OCI-LY7 (cell line): ENCODE measurements around the gene RAPGEF2. TPM values are rescaled to one million over a fixed set of nuclear protein-coding genes. Genes with fewer than 3 reads are reported as not detected.

Experiments
- BruUV-seq: library from RNA; stranded (reverse); fragments of 400-500 nt; replicated peaks from 2 replicates; lab custom pipeline; 2021; lab: Mats Ljungman, UMichigan
- CTCF ChIA-PET: fragments of 300-600 bp; sonication (Branson Sonifier 250); formaldehyde crosslinking; loops from one replicate; lab custom pipeline; 2022; ENCODE audit warnings: antibody characterized with exemption; ENCODE audit not compliant: unreplicated experiment; lab: Charles Lee
- POLR2A ChIA-PET: fragments of 300-600 bp; sonication (Branson Sonifier 250); formaldehyde crosslinking; loops from one replicate; lab custom pipeline; 2022; ENCODE audit warnings: antibody characterized with exemption; lab: Charles Lee
- DNase-seq: peaks from one replicate; pipeline ENCODE4 v3.0.0-alpha.2; 2015; ENCODE audit warnings: low spot score
- H2AFZ ChIP-seq: fragments of 200-600 bp; sonication (generic), shearing (Covaris generic); 2 replicates; pipeline ENCODE4 v1.6.1; 2014; ENCODE audit warnings: mild to moderate bottlenecking, antibody characterized with exemption, low read length, moderate library complexity
- H3K27ac ChIP-seq: fragments of 200-600 bp; sonication (generic); 2 replicates; pipeline ENCODE4 v1.5.1; 2014; ENCODE audit warnings: mixed run types, low read depth, mild to moderate bottlenecking, moderate library complexity, low read length, inconsistent platforms; ENCODE audit not compliant: poor library complexity, severe bottlenecking
- H3K36me3 ChIP-seq: fragments of 200-600 bp; sonication (generic); 2 replicates; pipeline ENCODE4 v1.6.1; 2014; ENCODE audit warnings: mild to moderate bottlenecking, antibody characterized with exemption, low read length, moderate library complexity, mixed read lengths; ENCODE audit not compliant: insufficient read depth
- H3K4me1 ChIP-seq: fragments of 200-600 bp; sonication (generic); 2 replicates; pipeline ENCODE4 v1.5.1; 2014; ENCODE audit warnings: mild to moderate bottlenecking, low read length; ENCODE audit not compliant: insufficient read depth, poor library complexity, severe bottlenecking
- H3K4me2 ChIP-seq: fragments of 200-600 bp; sonication (generic); 2 replicates; pipeline ENCODE4 v1.6.1; 2014; ENCODE audit warnings: mild to moderate bottlenecking, low read length
- H3K4me3 ChIP-seq: fragments of 200-600 bp; sonication (generic); 2 replicates; pipeline ENCODE4 v1.5.1; 2014; ENCODE audit warnings: mild to moderate bottlenecking, low read depth, low read length; ENCODE audit not compliant: poor library complexity, severe bottlenecking
- H3K79me2 ChIP-seq: fragments of 200-600 bp; sonication (generic); 2 replicates; pipeline ENCODE4 v1.6.1; 2016; ENCODE audit warnings: low read depth, mild to moderate bottlenecking, low read length, moderate library complexity, mixed read lengths; ENCODE audit not compliant: insufficient read depth
- H3K9me2 ChIP-seq: fragments of 200-600 bp; sonication (generic); 2 replicates; pipeline ENCODE4 v1.6.1; 2016; ENCODE audit warnings: mild to moderate bottlenecking, low read length, mixed read lengths; ENCODE audit not compliant: insufficient read depth
- H3K9me3 ChIP-seq: fragments of 200-600 bp; sonication (generic); 2 replicates; pipeline ENCODE4 v1.6.1; 2014; ENCODE audit warnings: mild to moderate bottlenecking, mixed run types, low read length, mixed read lengths
- H4K20me1 ChIP-seq: fragments of 200-600 bp; sonication (generic); 2 replicates; pipeline ENCODE4 v1.6.1; 2014; ENCODE audit warnings: mild to moderate bottlenecking, antibody characterized with exemption, low read length, moderate library complexity, mixed read lengths; ENCODE audit not compliant: insufficient read depth
- EZH2phosphoT487 ChIP-seq: fragments of 200-600 bp; sonication (generic); IDR thresholded peaks from 2 replicates; pipeline ENCODE4 v1.6.1; 2018; ENCODE audit warnings: low read depth, borderline replicate concordance, mild to moderate bottlenecking, mixed run types, antibody characterized with exemption, low read length, moderate library complexity, mixed read lengths
- intact Hi-C: fragments of 100-400 bp; cut with micrococcal nuclease; formaldehyde crosslinking; loops from one replicate; pipeline ENCODE4 v1.10.0; 2022; ENCODE audit not compliant: unreplicated experiment
- total RNA-seq, 2 experiments: library from RNA; depleted of rRNA in 1 of 2; stranded (reverse); fragments of >200 nt in 1 of 2; shearing (Covaris generic) in 1 of 2; gene quantifications; 2 replicates each; pipeline ENCODE4 v1.2.3, GENCODE V29; 2014 to 2022
- TF ChIP-seq, protein P1 (sequence below): fragments of 200-600 bp; sonication (generic); conservative IDR thresholded peaks from 2 replicates; pipeline ENCODE4 v1.5.1; 2014; ENCODE audit warnings: mild to moderate bottlenecking, antibody characterized with exemption, low read length, moderate library complexity, mixed read lengths

RAPGEF2 gene
- total RNA-seq, 2 experiments from 2014 or later, result 4.6 to 6.5 TPM

DNA sequence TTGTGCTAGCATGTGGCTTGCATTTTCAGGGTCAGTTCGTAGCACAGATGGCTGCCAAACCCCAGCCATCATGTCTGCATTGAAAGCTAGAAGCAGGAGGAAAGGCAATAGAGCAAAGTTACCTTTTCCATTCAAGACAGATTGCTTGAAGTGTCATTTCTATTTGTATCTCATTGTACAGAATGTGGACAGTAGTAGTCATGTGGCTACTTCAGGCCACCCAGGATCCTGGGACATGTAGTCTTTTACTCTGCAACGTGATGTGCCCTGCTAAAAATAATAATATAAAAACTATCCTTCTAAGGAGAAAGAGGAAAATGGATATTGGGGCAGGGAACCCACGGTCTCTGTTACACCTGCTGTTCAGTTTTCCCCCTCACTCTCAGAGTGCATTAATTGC lies 118.4 kb downstream of the RAPGEF2 start:
- BruUV-seq, result no TSS peak
- intact Hi-C loops, result no loop called here
- no peaks in the 10 kb centered on the region for H4K20me1 ChIP-seq

DNA sequence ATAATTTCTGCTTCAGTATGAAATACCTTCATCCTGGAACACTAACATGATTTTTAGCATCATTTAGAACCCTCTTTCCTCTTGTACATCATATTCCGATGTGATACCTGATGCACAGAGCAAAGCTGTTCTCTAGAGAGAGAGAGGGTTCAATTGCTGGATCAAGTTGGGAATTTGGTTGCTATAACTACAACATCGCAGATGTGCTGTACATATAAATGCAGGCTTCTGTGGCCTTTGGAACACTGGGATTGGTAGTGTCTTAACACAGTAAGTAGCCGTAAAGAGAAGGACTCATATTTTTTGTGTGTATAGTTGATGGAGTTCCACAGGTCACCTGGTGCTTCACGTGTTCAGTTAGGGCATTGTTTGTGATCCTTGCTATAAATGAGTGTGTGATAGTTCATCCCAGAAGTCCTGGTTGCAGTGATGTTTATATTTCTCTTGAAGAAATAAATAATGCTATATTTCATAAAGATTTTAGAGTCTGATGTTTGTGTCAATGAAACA lies 119.2 kb downstream of the RAPGEF2 start:
- POLR2A ChIA-PET, result no interaction called here
- H3K27ac ChIP-seq, result no peak overlapping the region
- no peaks in the 10 kb centered on the region for H3K4me1 ChIP-seq
- H3K36me3 ChIP-seq, result no peaks in the 10 kb centered on the region
- H3K9me3 ChIP-seq, result no peaks in the 10 kb centered on the region
- H3K4me3 ChIP-seq, result no peak overlapping the region
- H3K4me2 ChIP-seq, result no peak overlapping the region
- no peak overlapping the region for H2AFZ ChIP-seq
- no peaks in the 10 kb centered on the region for H3K9me2 ChIP-seq
- TF ChIP-seq, protein P1, sequence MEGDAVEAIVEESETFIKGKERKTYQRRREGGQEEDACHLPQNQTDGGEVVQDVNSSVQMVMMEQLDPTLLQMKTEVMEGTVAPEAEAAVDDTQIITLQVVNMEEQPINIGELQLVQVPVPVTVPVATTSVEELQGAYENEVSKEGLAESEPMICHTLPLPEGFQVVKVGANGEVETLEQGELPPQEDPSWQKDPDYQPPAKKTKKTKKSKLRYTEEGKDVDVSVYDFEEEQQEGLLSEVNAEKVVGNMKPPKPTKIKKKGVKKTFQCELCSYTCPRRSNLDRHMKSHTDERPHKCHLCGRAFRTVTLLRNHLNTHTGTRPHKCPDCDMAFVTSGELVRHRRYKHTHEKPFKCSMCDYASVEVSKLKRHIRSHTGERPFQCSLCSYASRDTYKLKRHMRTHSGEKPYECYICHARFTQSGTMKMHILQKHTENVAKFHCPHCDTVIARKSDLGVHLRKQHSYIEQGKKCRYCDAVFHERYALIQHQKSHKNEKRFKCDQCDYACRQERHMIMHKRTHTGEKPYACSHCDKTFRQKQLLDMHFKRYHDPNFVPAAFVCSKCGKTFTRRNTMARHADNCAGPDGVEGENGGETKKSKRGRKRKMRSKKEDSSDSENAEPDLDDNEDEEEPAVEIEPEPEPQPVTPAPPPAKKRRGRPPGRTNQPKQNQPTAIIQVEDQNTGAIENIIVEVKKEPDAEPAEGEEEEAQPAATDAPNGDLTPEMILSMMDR, result no peak
- TF ChIP-seq EZH2phosphoT487, result no peak
- no TSS peak for BruUV-seq
- H3K79me2 ChIP-seq, result no peaks in the 10 kb centered on the region
- CTCF ChIA-PET, result no interaction called here
- DNase-seq, result no peak
- H4K20me1 ChIP-seq, result no peaks in the 10 kb centered on the region
- intact Hi-C loops, result no loop called here

More for the DNA sequence above, 118.4 kb downstream of the RAPGEF2 start:
- Histone ChIP-seq H3K79me2 (no peaks in the 10 kb centered on the region), H3K4me3 (no peak overlapping the region), H3K36me3 (no peaks in the 10 kb centered on the region), H3K27ac (no peak overlapping the region), H3K9me3 (no peaks in the 10 kb centered on the region), H2AFZ (no peak overlapping the region), H3K4me1 (no peaks in the 10 kb centered on the region), H3K9me2 (no peaks in the 10 kb centered on the region), H3K4me2 (no peak overlapping the region)
- TF ChIP-seq EZH2phosphoT487, result no peak
- ChIA-PET POLR2A (no interaction called here), CTCF (no interaction called here)
- DNase-seq, result no peak

DNA sequence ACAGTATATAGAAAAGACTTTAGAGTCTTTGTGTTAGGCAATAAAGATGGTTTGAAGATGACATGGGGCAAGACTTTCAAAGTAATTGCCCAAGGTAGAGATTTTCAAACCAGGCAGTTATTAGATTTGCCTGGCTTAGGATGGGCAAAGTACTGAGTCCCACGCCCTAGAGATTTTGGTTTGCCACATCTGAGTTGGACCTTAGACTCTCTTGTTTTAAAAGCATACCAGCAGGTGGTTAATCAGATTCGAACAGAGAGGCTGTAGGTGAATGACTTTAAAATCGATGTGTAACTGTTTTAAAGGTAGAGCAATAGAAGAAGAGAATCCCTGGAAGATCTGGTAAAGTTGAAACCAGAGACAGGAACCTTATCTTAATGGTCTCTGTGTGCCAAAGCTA lies 121.5 kb downstream of the RAPGEF2 start:
- no peak overlapping the region for H2AFZ ChIP-seq
- TF ChIP-seq, protein P1, result no peak
- no peak for TF ChIP-seq EZH2phosphoT487
- H3K79me2 ChIP-seq, result no peaks in the 10 kb centered on the region
- no TSS peak for BruUV-seq
- H3K4me3 ChIP-seq, result no peak overlapping the region
- ChIA-PET POLR2A (no interaction called here), CTCF (no interaction called here)
- H3K9me2 ChIP-seq, result no peaks in the 10 kb centered on the region
- H4K20me1 ChIP-seq, result no peaks in the 10 kb centered on the region
- H3K36me3 ChIP-seq, result no peaks in the 10 kb centered on the region
- intact Hi-C loops, result no loop called here
- no peak overlapping the region for H3K27ac ChIP-seq
- H3K4me1 ChIP-seq, result no peaks in the 10 kb centered on the region
- no peak overlapping the region for H3K4me2 ChIP-seq
- DNase-seq, result no peak
- H3K9me3 ChIP-seq, result no peaks in the 10 kb centered on the region
